Myocyte (in vitro differentiated cells): Measurements from ENCODE around the gene VOPP1. TPM values are rescaled to one million over a fixed set of nuclear protein-coding genes. Genes with fewer than 3 reads are reported as not detected.

Experiments used
- DNase-seq: peaks from one replicate; pipeline ENCODE4 v3.0.0-alpha.2; 2012; ENCODE audit warnings: low read depth
- total RNA-seq: library from RNA; depleted of rRNA; stranded (reverse); fragments of >200 nt; gene quantifications from 2 replicates; pipeline ENCODE4 v1.2.3, GENCODE V29; 2014

VOPP1 gene
- total RNA-seq, 1 donor from 2014 or later: 57.5 TPM

DNA sequence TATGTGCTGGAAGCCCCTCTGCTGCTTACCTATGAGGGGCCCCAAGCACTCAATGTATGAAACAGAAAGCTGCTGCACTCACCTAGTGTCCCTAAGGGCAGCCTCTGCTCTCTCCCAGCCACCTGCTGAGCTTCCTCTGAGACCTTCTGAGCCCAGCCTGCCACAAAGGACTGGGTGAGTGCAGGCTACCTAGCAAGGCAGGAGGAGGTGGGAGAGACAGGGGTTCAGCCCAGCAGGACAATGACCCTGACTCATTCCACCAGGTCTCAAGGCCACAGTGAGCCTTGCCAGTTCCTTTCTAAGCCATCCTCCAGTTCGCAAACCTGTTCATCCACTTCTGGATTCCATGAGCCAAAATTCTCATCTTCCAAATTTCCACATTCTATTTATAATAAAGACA, 16.3 kb downstream of the VOPP1 start:
- no peak for DNase-seq

DNA sequence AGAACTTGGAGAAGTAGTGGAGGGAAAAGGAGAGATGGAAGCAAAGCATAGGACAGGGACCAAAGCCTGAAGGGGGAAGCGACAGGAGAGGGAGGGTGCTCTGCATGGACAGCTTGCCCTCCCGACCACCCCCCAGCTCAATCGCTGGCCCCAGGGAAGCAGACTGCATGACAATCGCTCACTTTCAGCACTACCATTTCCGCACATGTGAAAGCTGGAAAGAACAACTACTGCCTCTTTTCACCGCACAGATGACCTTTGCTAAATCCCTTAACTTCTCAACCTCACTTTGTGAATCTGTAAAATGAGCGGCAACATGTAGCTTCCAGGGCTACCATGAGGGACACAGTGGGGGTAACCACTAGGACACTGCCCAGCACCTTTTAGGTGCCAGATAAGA, 17.1 kb downstream of the VOPP1 start:
- no peak for DNase-seq

DNA sequence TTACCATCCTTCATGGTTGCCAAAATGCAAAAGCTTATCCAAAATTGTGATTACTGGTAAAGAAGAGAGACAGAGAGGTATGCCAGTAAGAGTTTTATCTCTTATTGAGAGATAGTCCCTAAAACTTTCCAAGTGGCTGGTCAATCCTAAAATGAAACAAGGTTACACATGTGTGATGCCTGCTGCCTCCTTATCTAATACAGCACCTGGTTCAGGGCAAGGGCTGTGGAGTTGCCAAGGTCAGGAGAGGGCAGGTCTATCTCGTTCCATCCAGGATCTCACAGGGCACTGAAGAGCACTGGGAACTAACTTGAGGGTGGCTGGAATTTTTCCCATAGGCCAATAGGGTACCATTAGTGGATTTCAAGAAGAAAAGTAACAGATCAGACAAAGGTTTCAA, 18.3 kb downstream of the VOPP1 start:
- DNase-seq: no peak

DNA sequence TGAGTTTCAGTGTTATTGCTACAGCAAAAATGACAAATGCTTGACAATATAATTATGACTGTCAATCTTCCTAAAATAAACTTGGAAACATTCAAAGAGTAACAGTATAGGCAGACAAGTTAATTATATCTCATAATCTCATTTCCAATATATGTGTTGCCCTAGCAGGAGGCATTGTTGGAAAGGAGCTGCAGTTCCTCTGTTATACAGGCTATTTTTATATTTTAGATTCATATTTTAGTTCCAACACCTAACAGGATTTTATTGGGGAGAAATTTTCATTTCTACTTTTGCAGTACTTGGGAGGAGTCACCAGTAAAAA, 19.3 kb downstream of the VOPP1 start:
- no peak for DNase-seq

DNA sequence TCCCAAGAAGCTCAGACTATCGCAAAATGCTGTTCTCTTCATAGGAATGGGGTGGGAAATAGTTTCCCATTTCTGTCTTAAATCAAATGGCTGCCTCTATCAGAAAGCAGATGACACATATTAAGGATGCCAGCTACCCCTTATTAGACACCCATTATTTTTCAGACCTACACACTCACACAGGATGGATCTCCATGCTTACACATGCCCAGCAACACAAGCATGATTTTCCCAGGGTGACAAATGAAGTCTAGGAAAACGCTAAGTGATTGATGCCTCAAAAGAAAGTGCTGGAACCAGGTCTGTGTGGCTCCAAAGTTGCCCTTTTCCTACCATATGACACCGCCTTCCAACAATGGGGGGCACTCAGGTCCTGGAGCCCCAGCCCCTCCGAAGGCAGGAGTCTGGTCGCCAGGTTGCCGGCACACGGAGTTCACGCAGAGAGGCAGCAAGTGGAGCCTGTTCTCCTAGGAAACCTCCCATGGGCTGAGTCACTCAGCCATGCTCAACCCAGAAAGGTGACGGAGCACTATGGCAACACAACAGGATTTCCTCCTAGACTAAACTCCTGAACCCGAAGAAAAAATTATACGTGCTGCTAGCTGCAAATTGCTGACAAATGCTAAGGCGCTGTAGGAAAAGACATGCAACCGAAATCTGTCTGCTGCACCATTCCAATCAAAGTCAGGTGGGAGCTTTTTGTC, 19.8 kb downstream of the VOPP1 start:
- DNase-seq: peak; percentile 45

DNA sequence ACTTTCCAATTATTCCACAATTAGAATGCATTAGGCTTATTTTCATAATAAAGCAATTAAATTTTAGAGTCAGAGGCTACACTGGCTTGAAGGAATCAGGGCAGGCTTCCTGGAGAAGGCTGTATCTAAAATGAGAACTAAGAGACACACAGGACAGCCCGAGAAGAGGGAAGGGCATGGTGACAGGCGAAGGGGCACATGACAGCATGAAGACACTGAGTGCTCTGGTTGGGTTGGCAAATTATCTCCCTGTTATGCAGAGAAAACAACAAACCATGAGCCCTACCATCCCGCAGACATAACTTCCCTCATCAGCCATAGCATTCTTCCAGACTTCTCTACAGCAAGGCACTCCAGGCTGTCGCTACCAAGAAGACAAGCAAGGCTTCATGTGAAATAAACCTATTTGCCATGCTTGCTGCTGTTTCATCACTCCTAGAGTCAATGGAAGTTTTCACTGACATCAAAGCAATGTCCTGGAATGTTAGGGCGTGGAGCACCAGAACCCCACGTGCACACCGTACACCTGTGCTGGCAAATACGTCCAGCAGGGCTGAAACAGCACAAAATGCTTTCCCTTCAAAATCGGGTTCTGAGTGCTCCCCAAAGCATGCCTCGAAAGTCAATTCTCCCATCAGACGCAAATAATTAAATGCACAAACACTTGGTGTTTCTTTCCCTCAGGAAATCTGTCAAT, 21.3 kb downstream of the VOPP1 start:
- DNase-seq: no peak

DNA sequence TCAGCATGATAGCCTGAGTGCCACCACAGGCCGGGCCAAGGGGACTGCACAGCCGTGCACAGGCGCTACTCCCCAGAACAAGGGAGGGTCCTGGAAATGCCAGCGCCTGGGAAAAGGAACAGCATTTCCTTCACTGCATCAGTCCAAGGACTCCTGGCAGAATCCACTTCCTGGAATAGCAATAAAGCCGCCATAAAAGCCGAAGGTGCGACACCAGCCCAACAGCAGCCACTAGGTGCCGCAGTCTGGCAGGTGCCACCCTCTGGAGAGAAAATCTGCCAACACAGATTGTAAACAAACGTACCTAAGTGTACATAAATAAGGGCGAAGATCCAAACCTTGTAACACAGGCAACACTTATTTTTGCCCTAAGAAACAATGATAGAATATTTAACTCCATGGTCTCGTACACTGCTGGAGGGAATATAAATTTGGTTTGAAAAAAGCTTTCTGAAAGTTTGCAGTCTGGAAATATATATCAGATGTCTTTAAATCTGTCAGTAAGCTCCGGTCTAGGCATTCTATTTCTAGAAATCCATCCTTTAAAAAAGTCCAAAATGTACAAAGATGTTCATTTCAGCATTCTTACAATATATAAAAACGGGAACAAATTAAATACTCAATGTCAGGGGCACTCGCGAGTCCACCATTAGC, 22.2 kb downstream of the VOPP1 start:
- DNase-seq: no peak

DNA sequence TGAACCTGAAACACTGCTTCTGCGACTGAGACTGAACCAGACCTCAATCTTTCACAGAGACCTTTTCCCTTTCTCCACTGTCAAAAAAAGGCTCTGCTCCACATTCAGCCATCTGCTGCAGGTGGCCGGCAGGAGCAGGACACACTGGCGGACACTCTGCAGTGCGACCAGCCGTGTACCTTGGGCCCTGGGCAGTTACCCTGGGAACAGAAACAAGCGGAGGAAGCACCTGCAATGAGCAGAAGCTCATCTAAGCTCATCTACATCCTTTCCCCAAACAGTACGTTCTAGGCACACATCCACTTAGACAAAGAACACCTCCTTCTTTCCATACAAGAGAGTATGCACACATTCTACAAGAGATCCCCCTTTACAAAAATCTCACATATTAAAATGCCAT, 22.8 kb downstream of the VOPP1 start:
- no peak for DNase-seq

DNA sequence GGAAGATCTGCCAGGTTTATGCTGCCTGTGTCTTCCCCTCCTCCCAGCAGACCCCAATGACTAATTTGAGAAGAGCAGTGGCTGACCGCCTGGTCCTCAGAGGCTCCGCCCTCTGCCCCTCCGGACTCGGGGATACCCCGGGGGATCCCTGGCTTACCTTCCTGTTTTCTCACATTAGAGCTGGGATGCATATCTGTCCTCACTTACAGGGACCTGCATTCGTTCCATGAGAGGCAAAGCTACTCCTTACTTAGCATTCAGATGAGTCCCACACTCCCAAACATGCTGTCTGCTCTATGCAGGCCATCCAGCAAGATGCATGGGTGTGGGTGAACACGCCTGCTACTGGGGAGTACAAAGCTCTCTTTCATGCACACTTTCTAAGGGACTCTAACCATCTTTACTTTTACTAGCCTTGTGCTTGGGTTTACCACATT, 24.0 kb downstream of the VOPP1 start:
- DNase-seq: no peak

DNA sequence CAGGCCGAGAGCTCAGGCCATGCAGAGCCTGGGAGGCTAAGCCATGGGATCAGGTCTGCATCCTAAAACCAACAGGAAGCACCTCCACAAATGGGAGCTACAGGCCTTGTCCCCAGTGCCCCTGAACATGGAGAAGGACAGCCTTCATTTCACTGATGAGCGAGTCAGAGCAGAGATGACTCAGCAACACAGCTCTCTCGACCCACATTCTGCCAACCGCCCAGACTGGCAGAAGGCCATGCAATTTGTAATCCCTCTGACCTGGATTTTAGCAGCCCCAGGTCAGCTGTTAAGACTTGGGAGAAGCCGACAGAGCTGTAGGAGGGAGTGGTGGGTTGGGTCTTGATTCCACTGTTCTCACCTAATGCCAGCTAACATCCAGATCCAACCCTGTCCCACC, 25.5 kb downstream of the VOPP1 start:
- DNase-seq: peak; percentile 99

DNA sequence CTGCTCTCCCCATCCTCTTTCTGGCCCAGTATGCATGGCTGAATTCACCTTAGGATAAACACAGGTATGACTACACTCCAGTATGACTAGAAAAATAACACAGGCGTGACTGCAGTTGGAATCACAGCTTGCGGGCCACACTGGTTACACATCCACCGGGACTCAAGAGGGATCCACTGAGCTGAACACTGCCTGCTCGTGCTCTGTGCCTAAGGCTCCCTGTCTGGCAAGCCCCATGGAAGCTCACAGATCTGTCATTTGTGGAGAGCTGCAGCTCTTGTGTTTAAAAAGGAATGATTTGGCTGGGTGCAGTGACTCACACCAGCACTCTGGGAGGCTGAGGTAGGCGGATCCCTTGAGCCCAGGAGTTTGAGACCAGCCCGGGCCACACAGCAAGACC, 26.8 kb downstream of the VOPP1 start:
- peak; percentile 69 for DNase-seq

DNA sequence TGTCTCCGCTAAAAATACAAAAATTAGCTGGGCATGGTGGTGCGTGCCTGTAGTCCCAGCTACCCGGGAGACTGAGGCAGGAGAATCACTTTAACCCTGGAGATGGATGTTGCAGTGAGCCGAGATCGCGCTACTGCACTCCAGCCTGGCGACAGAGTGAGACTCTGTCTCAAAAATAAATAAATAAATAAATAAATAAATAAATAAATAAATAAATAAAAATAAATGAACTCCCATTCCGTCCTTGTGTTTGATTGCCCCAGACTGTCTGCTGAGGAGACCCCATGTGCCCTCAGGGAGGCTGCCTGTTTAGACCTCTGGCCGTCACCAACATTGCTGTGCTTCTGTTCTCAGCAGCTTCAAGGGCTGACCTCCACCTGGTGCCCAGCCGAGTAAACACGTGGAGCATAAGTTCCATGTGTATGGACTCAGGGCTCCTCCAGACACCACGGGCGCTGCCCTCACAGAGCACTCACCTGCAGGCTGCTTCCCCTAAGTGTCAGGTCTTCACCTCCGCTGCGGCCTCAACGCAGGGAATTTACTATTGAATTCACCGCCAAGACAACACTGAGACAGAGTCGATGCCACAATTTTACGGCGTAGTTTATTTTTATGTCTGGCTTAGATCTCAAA, 32.0 kb downstream of the VOPP1 start:
- no peak for DNase-seq

DNA sequence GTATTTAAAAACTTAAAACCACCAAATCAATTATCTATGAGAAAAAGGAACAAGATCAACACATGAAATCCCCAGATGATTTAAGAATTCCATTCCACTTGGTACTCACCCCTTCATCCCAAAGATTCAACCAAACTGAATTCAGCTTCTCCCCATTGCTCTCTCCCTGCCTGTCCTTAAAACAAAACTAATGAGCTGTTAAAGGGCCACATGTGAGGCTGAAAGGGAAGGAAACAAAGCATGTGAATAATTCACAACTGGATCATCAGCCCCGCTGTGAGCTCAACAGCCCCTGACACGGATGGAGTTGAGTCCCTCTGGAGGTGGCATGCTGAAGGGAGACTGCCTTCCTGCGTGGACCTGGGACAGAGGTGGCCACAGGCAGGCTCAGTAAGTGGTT, 32.9 kb downstream of the VOPP1 start:
- no peak for DNase-seq

DNA sequence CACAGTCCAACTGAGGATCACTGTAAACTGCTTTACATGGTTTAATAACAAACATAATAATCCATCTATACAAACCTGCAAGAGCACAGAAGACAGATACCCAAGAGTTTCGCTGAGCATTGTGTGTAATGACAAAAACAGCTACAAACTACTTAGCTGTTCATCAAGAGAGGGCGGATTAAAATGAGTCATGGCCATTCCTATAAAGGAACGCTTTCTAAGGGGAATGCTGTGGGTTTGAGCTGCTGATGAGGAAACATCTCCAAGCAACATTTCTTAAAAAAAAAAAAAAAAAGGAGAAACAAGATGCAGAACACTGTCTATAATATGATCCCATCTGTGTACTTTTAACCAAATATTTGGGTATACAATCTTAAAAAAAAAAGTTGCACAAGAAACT, 33.8 kb downstream of the VOPP1 start:
- peak; percentile 74 for DNase-seq

DNA sequence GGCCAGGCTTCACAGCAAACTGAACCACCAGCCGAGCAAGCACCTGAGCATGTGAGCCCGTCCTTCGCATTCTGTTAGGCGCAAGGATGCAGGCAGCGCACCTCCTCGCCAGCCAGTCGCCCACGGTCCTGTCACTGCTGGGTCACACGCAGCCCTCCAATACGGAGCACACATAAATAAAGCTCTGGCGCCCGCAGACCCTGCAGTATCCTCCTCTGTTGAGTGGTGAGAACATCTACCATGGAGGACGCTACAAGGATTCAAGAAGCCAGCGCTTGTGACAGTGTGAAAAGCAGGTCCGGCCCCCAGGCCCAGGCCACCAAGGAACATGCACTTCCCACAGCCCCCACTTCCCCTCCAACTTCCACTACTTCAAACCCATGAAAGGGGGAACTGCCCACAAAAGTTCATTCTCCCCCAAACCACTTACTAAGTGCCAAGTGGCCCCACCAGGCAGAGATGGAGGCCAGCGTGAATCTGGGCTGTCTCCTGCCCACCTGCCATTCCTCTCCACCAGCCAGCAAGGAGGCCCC, 34.8 kb downstream of the VOPP1 start:
- no peak for DNase-seq

DNA sequence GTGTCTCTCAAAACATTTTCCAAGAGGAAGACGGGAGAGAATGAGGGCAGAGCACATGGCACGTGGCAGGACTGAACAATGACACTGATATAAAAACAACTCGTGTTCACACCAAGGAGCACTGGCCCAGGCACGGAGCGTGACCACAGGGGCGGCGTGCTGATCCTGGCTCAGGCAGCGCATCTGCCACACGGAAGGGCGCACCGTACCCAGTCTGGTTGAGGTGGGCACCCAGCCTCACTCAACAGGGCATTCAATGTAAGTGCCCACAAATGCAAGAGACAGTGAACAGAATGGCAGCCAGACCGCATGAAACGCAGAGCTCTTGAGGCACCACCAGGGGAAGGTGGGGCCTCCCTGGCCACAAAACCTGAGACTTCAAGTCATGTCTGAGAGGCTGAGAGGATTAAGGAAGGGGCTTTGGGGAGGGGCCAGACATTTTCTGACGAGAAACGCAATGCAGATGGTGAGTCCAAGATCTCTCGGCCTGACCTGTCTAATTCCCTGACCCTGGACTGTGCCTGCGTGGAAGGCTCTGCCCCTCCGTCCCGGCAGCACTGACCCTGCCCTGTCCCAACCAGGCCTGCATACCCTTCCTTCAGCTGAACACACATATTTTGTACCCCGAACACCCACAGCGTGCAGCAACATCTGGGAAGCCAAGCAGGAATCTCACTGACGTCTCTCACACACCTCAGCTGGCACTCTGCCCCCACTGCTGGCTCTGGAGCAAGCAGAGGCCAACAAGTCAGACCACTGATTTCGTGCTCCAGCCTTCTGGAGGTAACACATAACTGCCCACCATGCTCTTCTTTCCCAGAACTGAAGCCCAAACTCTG, 35.5 kb downstream of the VOPP1 start:
- DNase-seq: no peak

DNA sequence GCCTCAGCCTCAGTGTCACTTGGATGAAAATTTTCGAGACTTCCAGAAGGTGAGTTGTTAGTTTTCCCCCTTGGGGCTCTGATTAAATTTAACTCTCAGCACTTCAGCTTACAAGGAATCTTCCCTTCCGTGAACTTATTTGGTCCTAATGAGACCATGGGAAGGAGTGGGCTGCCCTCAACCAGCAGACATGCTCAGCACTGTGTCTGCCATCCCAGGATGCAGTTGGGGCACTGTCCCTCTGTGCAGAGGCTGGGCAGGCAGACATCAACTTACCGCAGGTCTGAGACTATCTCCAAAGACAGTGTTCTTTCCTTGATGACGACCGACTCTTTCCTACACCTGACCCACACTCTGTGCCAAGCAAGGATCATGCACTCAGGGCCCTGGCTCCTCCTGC, 36.7 kb downstream of the VOPP1 start:
- no peak for DNase-seq

DNA sequence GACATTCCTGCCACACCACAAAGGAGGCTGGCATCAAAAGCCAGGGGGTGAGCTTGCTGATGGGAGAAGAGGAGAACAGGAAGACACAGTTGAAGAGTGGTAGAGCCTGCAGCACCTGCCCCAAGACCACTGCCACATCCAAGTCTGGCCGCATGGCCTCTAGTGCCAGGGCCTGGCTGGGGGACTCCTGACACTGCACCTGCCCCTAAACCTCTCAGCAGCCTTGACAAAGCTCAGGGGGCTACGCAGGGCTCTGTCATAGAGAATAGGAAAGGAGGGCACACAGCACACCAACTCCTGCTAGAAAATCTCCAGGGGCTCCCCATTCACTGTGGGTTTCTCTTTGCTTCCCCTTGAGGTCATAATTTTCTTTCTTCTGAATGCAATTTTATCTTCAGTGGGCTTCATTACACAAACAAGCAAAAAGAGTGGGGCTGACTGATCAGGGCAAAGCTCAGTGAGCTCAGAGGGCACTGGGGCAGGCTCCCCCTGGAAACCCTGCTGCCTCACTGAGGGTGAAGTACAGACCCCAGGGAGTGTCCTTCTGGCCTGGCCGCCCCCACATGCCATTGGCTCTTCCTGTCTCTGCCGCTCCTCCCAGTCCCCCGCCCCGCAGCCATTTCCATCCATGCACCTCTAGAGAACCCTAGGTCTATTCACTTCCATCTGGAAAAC, 37.2 kb downstream of the VOPP1 start:
- no peak for DNase-seq

DNA sequence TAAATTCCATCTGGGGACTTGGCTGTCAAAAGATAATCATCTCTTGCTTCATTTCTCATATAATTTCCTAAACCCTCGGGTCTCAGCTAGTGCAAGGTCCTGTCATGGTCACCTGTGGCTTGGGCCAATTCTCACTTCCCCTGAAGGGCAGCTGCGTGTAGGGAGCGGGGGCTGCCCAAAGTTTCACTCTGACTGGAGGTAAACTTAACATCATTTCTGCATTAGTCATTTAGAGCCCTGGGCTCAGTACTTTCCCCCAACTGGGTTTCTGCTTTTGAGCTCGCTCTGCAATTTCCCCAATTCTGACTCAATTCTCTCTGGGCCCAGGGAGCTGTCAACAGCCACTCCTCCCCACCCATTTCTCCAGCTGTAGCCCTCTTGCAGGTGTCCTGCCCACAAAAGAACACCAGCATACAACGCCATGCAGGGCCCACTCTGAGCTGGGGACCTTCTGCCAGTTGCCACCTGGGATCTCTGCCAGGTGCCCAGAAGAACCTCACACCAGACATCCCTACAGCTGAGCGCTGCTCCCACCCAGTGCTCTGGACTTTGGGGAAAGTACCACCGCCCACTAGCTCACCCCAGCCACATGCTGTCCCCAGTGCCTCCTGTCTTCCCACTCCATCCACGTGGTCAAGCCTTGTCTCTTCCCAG, 37.9 kb downstream of the VOPP1 start:
- peak; percentile 98 for DNase-seq

DNA sequence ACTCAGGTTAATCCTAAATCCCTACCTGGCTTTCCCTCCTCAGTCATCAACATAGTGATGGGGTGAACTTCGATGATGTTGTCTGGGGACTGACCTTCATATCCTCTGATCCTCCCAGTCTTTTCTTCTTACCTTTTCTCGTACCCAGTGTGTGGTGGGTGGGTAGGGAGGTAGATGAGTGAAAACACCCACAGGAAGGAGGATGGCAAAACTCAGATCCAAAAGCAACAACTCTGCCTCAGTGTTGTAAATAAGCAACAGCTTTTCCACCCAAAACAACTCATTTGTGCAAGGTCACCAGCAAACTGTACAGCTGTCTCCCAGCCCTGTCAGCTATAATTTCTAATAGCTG, 38.6 kb downstream of the VOPP1 start:
- peak; percentile 47 for DNase-seq
